Choroid plexus epithelial cell (primary cell): ENCODE data around the gene CCNK.
A peak's percentile ranks its signal among the peaks of the same experiment; 100 is the strongest.

Source experiments
- DNase-seq: peaks from one replicate; pipeline ENCODE4 v3.0.0-alpha.2; 2010; ENCODE audit warnings: low read depth
- H3K4me3 ChIP-seq: 2 replicates; pipeline ENCODE4 v1.5.1; 2011; ENCODE audit warnings: low read depth, mild to moderate bottlenecking, control low read depth, low read length, moderate library complexity
- CTCF ChIP-seq: conservative IDR thresholded peaks from 2 replicates; pipeline ENCODE4 v1.5.1; 2011; ENCODE audit warnings: low read depth, mild to moderate bottlenecking, control low read depth, inconsistent platforms, low read length, moderate library complexity

Gene CCNK

DNA sequence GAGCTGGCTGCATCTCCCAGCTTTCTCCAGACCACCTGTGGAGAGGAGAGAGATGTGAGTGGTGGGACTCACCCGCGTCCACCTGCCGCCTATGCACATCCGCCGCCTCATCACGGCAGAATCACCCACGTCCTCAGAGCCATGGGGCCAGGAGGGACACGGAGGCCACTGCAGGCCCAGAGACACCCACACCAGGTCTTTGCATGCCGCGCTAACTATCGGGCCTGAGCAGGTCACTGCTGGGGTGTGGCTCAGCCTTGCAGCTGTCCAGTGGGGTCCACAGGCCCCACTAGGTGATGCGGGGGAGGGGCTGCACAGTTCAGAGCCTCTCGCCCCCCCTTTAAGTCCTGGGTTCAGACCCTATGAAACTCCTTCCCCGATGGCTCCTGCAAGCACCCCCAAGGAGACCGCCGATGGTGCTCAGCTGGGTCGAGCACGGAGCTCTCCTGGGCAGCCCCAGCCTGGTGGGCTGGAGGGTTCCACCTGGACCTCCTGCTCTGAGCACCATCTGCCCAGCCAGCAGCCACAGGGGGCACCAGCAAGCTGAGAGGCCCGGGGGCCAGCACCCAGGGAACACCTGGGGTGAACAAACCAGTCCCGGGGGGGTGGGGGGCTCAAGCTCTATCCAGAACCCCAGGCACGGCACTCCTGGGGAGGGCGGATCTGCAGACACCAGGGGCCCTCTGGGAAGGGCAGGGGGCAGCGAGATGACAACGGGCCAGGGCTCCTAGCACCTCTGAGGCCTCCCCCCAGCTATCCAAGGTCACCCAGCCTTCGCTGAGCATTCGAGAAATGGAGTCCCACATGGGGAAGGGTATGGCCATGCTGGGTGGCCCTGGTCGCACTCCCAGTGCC lies 34.3 kb downstream of the CCNK start:
- no peak for TF ChIP-seq CTCF
- H3K4me3 ChIP-seq, result no peak overlapping the region

DNA sequence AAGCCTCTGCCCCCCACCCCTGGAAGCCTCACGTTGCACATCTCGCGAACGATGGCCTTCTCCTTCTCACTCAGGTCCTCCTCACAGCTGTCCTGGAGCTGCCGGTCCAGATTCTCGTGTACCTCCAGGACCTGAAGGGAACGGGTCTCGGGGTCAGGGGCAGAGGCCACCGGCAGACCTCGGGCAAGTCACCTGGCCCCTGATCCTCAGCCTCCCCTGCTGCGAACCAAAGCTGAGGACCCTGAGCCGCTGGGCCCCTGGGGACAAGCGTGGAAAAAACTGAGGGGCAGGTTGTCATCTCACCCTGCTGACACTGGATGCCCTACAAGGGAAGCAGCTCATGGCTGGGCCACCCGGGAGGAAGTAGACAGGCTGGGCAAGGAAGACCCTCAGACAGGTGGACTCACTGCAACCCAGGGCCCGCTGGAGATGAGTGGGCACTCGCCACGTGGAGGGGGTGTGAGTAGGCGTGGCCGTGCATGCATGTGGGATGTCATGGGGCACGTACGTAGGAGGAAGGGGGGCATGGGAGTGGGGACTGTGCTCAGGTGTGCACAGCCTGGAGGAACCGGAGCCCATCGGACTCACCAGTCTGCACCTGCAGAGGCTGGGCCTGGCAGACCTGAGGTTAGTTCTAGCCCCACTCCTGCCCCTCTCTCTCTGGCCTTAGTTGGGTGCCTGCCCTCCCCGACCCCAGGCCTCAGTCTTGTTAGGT lies 35.1 kb downstream of the CCNK start:
- DNase-seq, result no peak
- no peak overlapping the region for H3K4me3 ChIP-seq
- no peak for TF ChIP-seq CTCF

More for the DNA sequence above, 34.3 kb downstream of the CCNK start:
- DNase-seq, result no peak

GRCh38 chr14:99516871-99517642 lies 35.8 kb downstream of the CCNK start:
- no peak for DNase-seq
- no peak overlapping the region for H3K4me3 ChIP-seq
- no peak for TF ChIP-seq CTCF

- no peak overlapping the region for H3K4me3 ChIP-seq
- DNase-seq, result no peak
- TF ChIP-seq CTCF, result no peak
Measured at GRCh38 chr14:99517643-99518381, 36.6 kb downstream of the CCNK start.

- H3K4me3 ChIP-seq, result no peak overlapping the region
- peak; percentile 95 for TF ChIP-seq CTCF
- DNase-seq, result peak; percentile 60
Measured at GRCh38 chr14:99518441-99519346, 37.5 kb downstream of the CCNK start.
